Measurements from ENCODE around the gene NEGR1.

Gene NEGR1

DNA sequence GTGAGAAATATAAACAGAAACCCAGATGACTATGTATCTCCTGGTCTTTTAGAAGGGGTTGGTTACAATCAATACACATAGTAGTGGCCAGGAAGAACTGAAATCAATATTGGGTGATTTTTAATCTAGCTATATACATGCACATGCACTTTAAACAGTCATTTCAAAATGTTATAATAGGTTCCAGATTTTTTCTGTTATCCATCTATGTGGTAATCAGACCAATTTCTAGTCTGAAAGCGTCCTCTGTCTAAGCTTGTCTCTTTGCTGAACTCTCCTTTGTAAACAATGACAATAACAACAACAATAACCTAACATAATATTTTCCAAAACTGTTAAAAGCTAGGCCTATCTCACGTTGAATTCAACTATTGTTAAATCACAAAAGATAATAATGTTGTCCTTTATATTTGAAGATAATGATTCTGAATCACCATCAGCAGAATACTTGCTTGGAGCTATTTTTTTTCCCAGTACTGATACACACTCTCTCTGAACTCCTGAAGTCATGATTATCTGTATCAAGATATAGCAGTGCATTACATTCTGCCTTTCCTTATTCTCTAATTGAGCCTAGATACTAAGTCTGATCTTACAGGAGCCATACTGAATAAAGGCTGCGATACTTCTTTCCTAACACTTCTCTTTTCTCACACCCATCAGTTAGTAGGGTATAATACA, 704.7 kb downstream of the NEGR1 start:
- ChIA-PET POLR2A (no interaction called here), CTCF (interaction anchor here (1.0 to 1.2 kb wide), 2 partner anchors 381 to 461 kb away, joined by 3 to 5 read pairs; no protein-coding TSS in a partner anchor)
- no peak overlapping the region for H3K4me3 ChIP-seq (ENCODE audit: low read depth, low read length)
- TF ChIP-seq, protein P1, sequence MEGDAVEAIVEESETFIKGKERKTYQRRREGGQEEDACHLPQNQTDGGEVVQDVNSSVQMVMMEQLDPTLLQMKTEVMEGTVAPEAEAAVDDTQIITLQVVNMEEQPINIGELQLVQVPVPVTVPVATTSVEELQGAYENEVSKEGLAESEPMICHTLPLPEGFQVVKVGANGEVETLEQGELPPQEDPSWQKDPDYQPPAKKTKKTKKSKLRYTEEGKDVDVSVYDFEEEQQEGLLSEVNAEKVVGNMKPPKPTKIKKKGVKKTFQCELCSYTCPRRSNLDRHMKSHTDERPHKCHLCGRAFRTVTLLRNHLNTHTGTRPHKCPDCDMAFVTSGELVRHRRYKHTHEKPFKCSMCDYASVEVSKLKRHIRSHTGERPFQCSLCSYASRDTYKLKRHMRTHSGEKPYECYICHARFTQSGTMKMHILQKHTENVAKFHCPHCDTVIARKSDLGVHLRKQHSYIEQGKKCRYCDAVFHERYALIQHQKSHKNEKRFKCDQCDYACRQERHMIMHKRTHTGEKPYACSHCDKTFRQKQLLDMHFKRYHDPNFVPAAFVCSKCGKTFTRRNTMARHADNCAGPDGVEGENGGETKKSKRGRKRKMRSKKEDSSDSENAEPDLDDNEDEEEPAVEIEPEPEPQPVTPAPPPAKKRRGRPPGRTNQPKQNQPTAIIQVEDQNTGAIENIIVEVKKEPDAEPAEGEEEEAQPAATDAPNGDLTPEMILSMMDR (IDR thresholded peaks at IDR 0.05; ENCODE audit: insufficient read depth, low read length, missing control alignments): no peak
- DNase-seq (ENCODE audit: low read depth, low spot score): no peak

- no peak overlapping the region for H3K4me3 ChIP-seq (ENCODE audit: low read depth, low read length)
- POLR2A ChIA-PET: no interaction called here
- CTCF ChIA-PET: no interaction called here
- DNase-seq (ENCODE audit: low read depth, low spot score): no peak
- TF ChIP-seq, protein P1 (IDR thresholded peaks at IDR 0.05; ENCODE audit: insufficient read depth, low read length, missing control alignments): no peak
Observed at GRCh38 chr1:71572038-71572437, 710.3 kb downstream of the NEGR1 start.

GRCh38 chr1:71566413-71566812, 715.9 kb downstream of the NEGR1 start:
- TF ChIP-seq, protein P1 (IDR thresholded peaks at IDR 0.05; ENCODE audit: insufficient read depth, low read length, missing control alignments): no peak
- POLR2A ChIA-PET: no interaction called here
- CTCF ChIA-PET: no interaction called here

GRCh38 chr1:71565831-71566230, 716.5 kb downstream of the NEGR1 start:
- ChIA-PET POLR2A (no interaction called here), CTCF (no interaction called here)
- no peak for DNase-seq (ENCODE audit: low read depth, low spot score)
- TF ChIP-seq, protein P1 (IDR thresholded peaks at IDR 0.05; ENCODE audit: insufficient read depth, low read length, missing control alignments): no peak
- no peak overlapping the region for H3K4me3 ChIP-seq (ENCODE audit: low read depth, low read length)

More at GRCh38 chr1:71566413-71566812, 715.9 kb downstream of the NEGR1 start:
- no peak overlapping the region for H3K4me3 ChIP-seq (ENCODE audit: low read depth, low read length)
- no peak for DNase-seq (ENCODE audit: low read depth, low spot score)

DNA sequence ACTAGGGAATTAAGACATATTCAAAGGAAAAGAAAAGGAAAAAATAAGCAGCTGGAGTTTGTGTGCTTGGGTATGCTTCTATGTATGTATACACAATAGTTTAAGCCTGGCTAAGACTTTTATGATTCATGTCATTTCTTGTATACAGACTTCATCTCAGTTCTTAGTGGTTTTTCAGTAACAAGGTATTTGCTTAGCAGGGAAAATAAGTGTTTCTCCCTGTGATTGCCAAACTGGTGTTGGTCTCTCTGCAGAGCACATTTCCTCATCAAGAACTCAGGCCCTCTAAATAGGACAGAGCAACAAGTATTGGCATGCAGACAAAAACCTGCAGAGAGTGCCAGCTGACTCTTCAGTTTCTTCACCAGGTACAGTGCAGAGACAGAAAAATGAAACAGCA, 717.1 kb downstream of the NEGR1 start:
- POLR2A ChIA-PET: no interaction called here
- CTCF ChIA-PET: no interaction called here
- TF ChIP-seq, protein P1 (IDR thresholded peaks at IDR 0.05; ENCODE audit: insufficient read depth, low read length, missing control alignments): no peak
- no peak overlapping the region for H3K4me3 ChIP-seq (ENCODE audit: low read depth, low read length)
- peak; percentile 41 for DNase-seq (ENCODE audit: low read depth, low spot score)

GRCh38 chr1:71562298-71562697, 720.0 kb downstream of the NEGR1 start:
- H3K4me3 ChIP-seq (ENCODE audit: low read depth, low read length): no peak overlapping the region
- POLR2A ChIA-PET: no interaction called here
- TF ChIP-seq, protein P1 (IDR thresholded peaks at IDR 0.05; ENCODE audit: insufficient read depth, low read length, missing control alignments): no peak
- CTCF ChIA-PET: interaction anchor here (0.7 kb wide), 1 partner anchor 134 kb away, joined by 3 read pairs; no protein-coding TSS in a partner anchor
- no peak for DNase-seq (ENCODE audit: low read depth, low spot score)

Data from AG04449 (cell line).